ENCODE measurements around the gene PAIP2.

Gene PAIP2

GRCh38 chr5:139410993-139411828 is 69.6 kb downstream of the PAIP2 start:
- DNase-seq (ENCODE audit: low spot score) = peak; percentile 66

- no peak for DNase-seq (ENCODE audit: low spot score)
Measured at GRCh38 chr5:139413153-139413552, 71.5 kb downstream of the PAIP2 start.

- no peak for DNase-seq (ENCODE audit: low spot score)
Measured at GRCh38 chr5:139413963-139414362, 72.3 kb downstream of the PAIP2 start.

GRCh38 chr5:139414581-139415130 is 73.0 kb downstream of the PAIP2 start:
- DNase-seq (ENCODE audit: low spot score) = no peak

- DNase-seq (ENCODE audit: low spot score) = no peak
Measured at GRCh38 chr5:139415221-139415861, 73.7 kb downstream of the PAIP2 start.

- no peak for DNase-seq (ENCODE audit: low spot score)
Measured at GRCh38 chr5:139415869-139416268, 74.2 kb downstream of the PAIP2 start.

- DNase-seq (ENCODE audit: low spot score) = no peak
Measured at GRCh38 chr5:139416651-139417050, 75.0 kb downstream of the PAIP2 start.

- DNase-seq (ENCODE audit: low spot score) = no peak
Measured at GRCh38 chr5:139417214-139417613, 75.6 kb downstream of the PAIP2 start.

GRCh38 chr5:139418793-139419192 is 77.1 kb downstream of the PAIP2 start:
- DNase-seq (ENCODE audit: low spot score) = no peak

Data from AG20443 (cell line).